ENCODE measurements around the gene LPO.
A peak's percentile ranks its signal among the peaks of the same experiment; 100 is the strongest.

LPO gene

DNA sequence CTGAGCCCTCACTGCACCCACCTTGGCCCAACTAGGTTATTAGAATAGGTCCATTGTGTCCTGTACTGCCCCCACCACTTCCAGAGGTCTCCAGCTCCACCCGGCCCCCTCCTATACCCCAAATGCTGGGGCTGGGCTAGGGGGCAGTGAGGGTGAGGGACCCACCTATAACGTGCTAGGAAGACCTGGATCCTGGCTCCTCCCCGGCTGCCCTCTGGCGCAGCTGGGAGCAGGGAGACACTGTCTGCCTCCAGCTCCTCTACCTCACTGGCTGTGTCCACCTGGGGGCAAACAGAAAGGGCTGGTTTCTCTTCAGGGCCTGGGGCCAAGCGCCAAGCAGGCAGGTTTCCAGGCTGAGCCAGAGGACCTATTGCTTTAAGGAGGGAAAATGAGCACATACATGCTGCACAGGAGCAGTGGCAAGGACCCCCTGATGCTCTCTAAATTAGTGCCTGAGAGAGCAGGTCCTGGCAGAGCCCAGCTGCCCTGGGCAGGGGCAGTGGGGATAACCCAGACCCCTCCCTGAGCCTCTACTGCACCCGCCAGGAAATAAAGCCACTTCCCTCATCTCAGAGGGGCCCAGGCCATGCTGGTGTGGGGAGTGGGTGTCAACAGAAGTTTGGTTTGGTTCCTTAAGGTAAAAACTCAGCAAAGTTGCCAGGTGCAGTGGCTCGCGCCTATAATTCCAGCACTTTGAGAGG, 78.0 kb downstream of the LPO start:
- no peak for DNase-seq

DNA sequence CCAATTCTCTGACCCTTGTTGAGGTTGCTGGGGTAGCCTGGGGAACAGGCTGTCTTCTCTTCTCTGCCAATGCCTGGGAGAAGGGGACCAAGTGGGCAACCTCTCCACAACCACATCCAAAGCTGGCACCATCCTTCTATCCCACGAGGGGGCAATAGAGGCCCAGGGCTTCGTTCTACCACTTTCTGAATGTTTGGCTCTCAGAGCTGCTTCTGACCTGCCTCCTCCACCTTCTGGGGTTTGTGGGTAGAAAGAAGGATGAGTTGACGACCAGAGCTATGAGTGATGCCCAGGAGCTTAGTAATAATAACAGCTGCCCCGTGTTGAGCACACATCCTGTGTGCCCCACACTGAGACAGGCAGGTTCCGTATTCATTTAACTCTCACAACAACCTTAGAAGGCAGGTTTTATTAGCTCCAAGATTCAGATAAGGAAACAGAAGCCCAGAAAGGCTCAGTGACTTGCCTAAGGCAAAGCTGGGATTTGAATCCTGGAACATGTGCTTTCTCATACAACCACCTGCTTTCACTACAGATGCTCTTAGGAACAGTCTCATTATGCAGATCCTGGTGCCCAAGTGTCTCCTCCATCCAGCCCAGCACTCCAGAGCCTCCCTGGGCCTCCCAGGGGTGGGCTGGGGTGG, 79.2 kb downstream of the LPO start:
- DNase-seq: peak in 1 of 56 donors; percentile 46

DNA sequence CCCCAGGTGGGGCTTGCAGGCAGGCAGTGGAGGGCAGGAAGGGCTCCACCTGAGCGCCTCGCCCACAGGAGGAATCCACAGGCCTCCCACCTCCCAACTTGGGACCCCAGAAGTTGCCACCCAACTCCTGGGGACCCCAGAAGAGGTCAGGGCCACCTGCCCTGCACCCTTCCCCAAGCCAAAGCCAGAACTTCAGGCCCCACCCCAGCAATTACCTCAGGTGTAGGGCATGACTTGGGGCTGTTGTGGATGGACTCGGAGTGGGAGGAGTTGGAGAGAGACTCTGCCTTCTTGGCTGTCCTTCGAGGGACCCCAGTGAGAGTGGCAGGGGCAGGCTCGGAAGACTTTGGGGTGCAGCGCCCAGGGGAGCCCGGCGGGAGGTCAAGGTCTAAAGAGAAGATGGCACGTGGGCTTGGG, 79.7 kb downstream of the LPO start:
- no peak for DNase-seq

All from nucleus accumbens (tissue), 56 donors.